Thyroid gland (tissue), 4 donors: ENCODE results near the gene CMTM8.

Source experiments
- POLR2A ChIP-seq, 2 donors: fragments of 450-650 bp; IDR thresholded peaks; one replicate each; pipeline ENCODE4 v1.6.1; 2017; ENCODE audit warnings: antibody characterized with exemption in 2 of 2, mild to moderate bottlenecking in 2 of 2, moderate library complexity in 1 of 2
- TF ChIP-seq, protein P1 (sequence below), 6 experiments: fragments of 200-600 bp in 3 of 6; fragments of 450-650 bp in 3 of 6; sonication (generic) in 3 of 6; IDR thresholded peaks; one replicate each; pipeline ENCODE4 v1.5.1; 2016 to 2019; ENCODE audit warnings: antibody characterized with exemption in 6 of 6, mild to moderate bottlenecking in 2 of 6, inconsistent platforms in 1 of 6, moderate library complexity in 1 of 6

DNA sequence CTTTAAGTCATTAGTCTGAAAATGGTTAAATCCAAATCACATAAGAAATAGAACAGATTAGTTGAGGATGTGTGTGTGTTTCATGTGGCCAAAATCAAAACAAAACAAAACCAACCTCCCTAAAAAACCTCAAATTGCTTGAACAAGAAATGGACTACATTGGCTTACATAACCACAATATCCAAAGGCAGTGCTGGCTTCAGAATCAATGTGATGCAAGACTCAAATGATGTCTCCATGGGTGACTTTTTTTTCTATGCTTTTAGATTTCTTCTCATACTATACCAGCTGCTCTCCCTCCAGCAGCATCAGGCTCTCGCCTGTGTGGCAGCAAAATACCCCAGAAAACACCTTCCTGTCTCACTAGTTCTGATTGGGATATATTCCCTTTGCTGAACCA, 36.0 kb upstream of the CMTM8 start:
- TF ChIP-seq, protein P1, sequence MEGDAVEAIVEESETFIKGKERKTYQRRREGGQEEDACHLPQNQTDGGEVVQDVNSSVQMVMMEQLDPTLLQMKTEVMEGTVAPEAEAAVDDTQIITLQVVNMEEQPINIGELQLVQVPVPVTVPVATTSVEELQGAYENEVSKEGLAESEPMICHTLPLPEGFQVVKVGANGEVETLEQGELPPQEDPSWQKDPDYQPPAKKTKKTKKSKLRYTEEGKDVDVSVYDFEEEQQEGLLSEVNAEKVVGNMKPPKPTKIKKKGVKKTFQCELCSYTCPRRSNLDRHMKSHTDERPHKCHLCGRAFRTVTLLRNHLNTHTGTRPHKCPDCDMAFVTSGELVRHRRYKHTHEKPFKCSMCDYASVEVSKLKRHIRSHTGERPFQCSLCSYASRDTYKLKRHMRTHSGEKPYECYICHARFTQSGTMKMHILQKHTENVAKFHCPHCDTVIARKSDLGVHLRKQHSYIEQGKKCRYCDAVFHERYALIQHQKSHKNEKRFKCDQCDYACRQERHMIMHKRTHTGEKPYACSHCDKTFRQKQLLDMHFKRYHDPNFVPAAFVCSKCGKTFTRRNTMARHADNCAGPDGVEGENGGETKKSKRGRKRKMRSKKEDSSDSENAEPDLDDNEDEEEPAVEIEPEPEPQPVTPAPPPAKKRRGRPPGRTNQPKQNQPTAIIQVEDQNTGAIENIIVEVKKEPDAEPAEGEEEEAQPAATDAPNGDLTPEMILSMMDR (IDR thresholded peaks at IDR 0.05) = no peak
- TF ChIP-seq POLR2A (IDR thresholded peaks at IDR 0.05) = no peak
